OCI-M2 (cell line): ENCODE data around the gene FAM43A.

Experiments used
- DNase-seq: peaks from one replicate; lab custom pipeline; 2025; ENCODE audit not compliant: unreplicated experiment; lab: John Stamatoyannopoulos, UW

Gene FAM43A

DNA sequence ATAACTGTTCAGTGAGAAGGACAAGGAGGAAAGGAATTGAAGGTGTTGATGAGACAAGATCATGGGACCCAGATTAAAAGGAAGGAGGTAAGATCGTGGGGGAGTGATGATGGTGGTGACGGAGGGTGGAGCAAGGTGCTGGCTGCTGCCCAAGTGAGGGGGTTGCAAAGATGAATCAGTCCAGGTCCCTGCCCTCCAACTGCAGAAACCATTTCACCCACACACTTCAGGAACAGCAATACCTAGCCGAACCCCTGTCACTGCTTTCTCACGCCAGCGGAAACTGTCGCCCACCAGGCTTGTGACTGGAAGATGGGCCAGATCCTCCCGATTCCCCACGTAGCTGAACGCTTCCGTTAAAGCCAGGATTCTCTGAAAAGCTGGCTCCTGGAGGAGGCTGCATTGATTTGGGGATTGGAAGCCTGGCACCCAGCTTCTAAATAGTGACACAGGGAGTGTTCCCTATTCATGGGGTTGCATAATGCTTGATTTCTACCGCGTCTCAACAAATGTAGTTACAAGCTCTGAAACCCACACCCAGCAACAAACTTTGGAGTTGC is 10.5 kb upstream of the FAM43A start:
- DNase-seq = no peak

DNA sequence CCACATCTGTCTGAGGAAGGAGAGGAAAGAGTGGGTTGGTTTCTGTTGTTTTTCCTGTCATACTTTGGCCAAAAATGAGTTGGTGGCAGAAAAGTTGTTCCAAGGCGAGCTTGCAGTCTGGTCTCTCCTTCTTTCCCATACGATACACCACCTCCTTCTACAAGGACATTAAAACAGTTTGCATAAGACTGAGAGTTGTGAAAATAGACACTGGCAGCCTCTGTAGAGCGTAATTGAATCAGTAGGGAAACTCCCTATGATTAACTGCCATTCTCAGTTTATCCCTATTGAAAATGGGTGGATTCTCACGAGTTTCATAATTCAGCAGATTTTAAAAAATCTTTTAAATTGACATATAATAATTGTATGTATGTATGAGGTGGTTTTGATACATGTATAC is 10.0 kb upstream of the FAM43A start:
- DNase-seq = no peak

DNA sequence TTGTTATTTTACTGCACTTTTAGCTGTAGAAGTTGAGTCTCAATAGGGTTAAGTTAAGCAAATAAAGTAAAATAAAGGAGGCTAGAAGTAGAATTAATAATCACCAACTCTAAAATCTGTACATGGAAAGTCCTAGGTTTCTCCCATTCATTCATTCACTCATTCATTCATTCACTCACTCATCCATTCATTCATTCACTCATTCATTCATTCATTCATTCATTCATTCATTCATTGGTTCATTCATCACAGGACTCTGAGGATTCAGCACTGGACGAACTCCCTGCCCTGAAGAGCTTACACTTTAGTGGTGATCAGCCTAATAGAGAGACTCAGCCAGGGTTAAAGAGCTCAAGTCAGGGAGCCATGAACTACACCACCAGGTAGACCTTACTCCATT is 9.2 kb upstream of the FAM43A start:
- DNase-seq = no peak

DNA sequence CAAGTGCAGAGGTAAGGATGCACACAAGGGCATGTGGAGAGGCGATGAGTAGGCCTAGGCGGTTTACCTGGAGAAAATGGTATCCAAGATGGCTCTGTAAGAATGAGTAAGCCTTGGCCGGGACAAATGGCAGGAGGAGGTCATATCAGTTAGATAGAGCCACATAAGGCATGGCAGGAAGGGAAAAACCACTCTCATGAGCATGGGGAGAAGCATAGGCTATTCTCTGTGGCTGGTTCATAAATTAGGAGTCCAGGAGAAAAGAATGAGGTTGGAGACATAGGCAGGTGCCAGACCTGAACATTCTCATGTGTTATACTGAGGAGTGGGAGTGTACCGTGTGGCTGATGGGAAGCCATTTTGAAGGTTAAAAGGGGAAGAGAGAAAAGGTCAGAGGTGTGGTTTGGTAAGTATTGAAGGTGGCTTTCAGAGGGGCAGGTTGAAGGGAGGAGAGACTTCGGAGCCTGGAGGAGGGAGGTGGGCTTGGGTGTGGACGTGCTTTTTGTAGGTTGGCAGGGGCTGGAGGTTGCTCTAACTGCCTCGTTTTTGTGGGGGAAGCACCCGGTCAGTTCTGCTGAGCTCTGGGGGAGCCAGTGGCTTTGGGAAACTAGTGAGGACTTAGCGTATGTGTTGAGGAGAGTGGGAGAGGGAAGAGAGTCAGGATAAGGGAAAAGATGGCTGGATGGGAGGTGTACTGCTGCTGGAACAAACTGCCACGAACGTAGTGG is 4.6 kb upstream of the FAM43A start:
- no peak for DNase-seq

DNA sequence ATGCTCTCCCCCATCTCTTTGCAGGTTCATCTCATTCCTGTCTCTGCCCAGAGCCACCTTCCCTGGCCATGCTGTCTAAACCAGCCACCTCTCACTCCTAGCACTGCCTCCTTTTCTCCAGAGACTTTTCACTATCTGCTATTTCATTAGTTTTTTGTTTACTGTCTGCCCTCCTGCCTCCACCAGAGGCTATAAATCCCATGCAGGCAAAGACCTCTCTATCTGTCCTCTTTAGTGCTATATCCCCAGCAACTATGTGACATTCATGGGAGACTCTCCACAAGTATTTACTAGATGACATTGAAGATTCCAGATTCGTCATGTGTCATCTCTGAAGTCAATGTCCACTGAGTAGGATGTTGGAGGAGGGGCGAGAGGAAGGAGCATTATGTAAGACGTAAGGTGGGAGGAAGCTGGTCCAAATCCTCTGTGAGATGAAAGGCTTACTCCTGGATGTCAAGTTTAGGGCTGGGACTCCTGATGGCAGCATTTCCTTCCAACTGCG is 3.4 kb upstream of the FAM43A start:
- DNase-seq = no peak

DNA sequence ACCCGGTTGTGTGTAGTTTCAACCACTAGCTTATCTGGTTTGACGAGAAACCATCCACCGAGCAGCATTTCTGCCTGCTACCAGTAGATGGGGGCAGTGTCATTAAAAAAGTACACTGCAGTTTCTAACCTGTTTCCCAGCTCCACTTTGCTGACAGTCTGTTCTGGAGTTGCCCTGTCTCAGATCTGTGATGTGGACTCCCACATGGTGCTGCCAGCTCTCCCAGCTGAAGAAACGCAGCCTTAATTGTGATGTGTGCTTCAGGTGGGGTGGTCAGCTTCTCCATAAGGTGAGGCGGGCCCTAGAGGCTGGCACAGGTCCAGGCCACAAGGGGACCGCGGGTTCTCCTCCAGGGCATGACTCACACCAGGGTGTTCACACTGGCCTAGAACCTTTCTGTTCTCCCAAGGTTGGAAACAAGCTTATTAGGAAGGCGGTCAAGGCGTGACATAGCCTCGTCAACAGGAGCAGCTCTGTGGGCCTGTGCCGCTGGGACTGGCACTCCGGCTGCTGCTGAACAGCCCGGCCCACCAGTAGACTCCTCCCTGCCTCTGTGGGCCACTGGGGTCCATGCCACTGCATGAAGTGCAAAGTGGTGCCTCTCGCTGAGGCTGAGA is 2.9 kb upstream of the FAM43A start:
- DNase-seq = peak; percentile 25

DNA sequence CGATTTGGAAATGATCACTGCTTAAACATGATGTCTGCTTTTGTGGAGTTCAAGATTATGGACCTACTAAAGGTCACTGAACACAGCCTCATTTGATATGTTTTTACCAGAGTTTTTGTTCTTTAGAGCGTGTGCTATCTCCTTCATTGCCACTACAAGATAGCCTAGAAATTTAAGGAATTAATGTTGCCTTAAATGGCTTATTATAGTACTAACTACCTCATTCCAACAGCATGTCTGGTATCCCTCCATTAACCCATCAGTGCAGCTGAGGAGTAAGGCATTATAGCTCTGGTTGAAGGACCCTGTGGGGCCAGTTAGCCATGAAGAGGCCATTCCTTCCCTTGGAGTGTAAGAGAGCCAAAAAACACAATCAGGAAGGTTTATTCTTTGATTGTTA is 2.3 kb upstream of the FAM43A start:
- DNase-seq = no peak

DNA sequence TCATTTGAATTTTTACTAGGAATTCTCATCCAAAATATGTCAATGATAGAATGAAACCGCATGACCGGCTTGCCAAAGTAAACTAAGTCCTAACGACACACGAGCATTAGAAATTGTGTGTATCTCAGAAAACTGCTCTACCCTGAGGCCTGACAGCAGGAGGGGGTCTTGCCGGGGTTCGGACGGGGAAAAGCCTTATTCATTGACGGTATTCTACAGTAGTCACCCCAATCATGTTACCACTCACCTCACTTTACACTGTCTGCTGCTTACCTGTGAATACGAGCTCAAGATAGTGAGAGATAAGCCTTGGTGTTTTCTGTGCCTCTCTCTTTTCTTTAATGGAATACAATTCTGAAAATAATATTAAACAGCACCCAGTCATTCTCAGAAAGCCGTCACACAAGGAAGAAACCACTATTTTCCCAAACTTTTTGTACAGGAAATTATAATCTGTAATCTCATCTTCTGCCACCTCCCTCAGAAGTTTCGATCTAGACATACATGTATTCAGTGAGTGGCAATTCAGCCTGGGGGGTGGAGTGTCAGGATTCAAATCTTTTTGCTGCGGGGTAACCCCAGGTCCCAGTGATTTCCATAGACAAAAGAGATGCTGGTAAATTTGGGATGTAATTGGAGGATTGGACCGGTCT is 492 bp upstream of the FAM43A start:
- no peak for DNase-seq

DNA sequence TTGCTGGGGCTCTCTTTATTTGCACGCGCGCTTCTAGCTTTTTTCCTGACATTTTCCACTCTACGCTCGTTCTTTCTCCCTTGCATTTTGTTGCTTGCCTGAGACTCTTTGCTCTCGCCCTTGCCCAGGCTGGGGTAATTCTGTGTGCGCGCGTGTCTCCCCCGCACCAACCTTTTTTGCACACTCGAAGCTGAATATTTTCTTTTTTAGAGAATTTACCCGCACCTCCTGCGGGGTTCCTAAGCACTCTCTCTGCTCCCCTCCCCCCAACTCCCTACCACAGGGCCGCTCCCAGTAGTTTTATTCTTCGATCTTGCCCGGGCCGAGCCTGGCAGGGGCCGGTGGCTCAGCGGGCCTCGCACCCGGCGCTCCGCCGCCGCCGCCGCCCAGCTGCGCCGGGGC is 732 bp downstream of the FAM43A start:
- DNase-seq = no peak

DNA sequence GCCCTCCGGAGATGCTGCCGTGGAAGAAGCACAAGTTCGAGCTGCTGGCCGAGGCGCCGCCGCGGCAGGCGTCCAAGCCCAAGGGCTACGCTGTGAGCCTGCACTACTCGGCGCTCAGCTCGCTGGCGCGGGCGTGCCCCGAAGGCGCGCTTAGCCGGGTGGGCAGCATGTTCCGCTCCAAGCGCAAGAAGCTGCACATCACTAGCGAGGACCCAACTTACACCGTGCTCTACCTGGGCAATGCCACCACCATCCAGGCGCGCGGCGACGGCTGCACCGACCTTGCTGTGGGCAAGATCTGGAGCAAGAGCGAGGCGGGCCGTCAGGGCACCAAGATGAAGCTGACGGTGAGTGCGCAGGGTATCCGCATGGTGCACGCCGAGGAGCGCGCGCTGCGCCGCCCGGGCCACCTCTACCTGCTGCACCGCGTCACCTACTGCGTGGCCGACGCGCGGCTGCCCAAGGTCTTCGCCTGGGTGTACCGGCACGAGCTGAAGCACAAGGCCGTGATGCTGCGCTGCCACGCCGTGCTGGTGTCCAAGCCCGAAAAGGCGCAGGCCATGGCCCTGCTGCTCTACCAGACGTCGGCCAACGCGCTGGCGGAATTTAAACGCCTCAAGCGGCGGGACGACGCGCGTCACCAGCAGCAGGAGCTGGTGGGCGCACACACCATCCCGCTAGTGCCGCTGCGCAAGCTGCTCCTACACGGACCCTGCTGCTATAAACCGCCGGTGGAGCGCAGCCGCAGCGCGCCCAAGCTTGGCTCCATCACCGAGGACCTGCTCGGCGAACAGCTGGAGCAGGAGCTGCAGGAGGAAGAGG is 1.3 kb downstream of the FAM43A start:
- no peak for DNase-seq

DNA sequence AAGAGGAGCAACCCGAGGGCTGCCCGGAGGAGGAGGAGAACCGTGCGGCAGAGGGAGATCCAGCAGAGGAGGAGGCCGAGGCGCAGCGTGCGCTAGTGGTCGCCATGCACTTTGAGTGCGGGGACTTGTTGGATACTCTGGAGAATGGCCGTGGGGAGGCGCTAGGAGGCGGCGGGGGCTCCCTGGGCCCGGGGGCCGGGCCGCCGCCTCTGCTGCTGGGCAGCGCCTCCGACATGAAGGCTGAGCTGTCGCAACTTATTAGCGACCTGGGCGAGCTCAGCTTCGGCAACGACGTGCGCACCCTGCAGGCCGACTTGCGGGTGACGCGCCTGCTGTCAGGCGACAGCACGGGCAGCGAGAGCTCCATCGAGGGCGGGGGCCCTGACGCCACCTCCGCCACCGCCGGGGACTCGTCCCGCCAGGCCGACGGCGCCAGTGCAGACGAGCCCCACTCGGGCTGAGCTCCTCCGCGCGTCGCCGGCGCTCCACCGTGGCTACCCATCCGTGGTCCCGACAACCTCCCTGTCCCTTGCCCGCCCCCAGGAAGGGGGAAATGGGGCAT is 2.0 kb downstream of the FAM43A start:
- DNase-seq = no peak

DNA sequence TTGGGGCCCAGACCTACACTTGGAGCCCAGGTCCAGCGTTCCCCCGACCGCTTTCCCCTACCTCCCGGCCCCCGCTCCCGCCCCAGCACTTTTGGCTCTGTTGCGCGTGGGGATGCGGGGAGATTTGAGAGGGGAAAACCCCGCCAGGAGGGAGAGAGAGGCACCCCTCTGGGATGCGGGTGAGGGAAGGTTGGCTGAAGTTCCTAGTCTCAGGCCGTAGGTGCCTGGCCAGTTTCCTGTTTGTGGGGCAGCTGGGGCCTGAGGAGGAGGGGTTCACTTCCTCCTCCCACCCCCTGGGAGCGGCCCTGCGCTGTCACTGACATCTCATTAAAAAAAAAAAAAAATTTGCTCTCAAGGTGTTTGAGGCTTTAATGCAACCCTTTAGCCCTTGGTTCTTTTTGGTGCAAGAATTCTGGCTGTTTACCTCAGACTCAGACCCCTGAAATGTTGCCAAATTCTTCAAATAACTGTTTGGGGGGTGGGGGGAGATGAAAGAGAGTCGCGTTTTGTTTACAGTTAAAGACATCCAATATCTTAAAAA is 2.6 kb downstream of the FAM43A start:
- DNase-seq = no peak

DNA sequence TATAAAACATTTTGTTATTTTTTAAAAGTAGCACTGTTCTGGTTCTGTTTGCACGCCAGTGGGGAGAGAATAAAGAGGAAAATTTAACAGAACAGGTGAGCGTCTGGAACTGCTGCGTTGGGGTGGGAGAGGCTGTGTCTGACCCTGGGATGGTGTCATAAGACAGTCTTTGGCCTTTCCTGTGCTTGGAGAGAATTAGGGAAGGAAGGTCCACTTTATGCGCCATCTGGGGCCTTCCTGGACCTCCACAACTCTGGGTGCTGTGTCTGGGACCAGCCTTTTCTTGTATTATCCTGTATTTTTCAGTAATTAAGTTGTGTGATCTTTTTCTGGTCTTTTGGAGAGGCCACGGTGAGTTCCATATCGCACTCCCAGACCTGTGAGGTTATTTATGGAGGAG is 3.3 kb downstream of the FAM43A start:
- DNase-seq = no peak

DNA sequence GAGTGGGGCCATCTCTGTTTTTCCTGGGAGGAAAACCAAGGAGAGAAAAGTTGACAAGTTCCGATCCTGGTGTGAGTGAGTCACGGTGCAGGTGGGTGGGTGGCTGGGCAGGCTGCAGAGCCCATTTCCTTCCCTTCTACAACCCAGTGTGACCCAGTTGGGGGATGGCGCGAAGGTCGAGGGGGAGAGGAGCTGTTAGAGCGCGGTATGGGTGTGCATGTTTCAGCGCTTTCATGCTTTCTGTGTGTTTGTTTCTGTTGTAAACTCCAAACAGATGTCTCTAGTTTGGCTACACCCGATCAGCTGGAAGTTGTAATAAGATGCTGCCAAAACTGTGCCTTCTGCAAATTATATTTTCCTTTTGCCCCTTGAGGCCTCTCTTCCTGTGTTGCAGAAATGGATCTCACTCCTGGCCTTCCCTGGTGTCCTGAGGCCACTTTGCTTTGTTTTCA is 3.8 kb downstream of the FAM43A start:
- no peak for DNase-seq

DNA sequence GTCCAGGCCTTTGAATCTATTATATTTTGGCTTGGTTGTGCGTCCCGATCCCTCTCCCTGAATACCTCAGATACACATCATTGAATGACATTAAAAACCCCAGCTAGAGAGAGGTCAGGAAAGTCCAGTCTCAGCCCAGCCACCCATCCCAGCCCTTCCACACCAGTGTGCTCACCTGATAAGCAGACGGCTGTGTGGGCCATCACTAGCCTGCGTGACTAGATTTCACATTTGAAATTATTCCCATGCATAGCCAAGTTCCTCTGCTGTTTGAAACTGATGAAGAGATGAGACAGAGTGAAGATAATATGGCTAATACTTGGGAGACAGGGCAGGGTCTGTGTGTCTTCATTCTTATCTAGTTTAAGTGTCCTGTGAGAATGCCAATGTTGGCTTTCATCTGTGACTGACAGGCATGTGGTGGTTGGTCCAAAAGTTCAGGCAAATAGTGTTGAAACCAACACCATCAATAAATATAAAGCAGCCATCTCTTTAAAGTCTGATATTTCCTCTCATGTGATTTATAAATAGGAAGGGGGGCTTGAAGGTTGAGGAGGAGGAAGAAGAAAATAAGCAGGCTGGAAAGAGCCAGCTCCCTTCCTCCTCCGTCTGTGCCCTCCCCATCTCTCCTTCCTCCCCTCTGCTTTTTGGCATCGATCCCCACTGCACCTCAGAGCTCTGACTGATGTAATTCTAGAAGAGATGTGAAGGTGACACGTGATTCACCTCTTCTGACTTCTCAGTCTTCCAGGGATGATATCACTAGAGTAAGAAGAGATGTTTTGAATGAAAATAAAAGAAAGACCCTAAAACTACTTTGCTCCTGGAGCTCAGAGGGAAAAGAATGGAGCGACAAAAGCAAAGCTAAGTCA is 5.1 kb downstream of the FAM43A start:
- no peak for DNase-seq

DNA sequence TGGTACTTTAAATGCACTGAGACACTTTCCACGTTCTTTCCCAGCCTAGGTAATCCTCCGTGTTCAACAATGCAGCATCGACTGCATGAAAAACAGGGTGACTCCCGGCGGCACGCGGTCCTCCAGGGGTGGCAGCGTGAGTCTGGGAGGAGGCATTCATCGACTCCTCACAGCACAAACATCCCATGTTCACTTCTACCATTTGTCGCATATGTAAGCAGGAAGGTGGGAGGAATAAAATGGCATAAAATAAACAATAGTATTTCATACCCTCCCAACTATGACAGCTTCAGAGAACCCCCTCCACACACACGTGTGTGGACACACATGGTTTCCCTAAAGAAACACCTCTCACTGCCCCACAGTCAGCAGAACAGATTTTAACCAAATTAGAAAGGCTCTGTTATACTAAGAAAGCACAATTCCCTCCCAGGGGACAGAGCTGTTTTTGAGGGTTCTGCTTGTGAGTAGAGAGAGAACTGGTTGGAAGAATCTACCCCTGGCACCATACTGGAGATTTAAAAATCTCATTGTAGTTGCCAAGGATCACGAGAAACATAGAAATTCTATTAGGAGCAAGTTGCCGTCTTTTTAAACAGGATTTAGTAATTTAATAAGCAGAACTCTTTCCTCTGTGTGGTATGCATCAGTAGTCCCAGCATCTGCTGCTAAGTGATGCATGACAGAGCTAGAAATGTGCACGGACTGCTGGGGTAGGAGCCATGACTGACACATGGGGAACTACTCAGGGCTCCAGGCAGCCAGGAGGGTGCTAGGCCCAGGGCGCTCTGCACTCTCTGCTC is 6.0 kb downstream of the FAM43A start:
- no peak for DNase-seq

DNA sequence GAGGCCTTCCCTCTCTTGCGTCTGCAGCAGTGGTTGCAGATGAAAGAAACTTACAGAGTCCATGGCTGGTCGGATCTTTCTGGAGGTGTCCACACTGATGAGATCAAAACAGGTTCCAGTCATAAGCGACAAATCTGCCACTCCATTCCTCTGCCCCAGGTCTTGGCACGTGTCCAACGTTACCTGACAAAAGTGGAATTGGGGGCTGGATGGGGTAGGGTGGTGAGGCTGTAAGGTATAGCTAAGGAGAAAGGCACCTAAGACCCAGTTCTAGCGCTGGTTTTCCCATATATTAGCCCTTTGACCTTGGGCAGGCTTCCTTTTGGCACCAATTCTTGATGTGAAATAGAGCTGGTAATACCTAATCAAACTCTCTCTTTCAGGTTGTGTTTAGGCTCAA is 11.0 kb downstream of the FAM43A start:
- DNase-seq = no peak

DNA sequence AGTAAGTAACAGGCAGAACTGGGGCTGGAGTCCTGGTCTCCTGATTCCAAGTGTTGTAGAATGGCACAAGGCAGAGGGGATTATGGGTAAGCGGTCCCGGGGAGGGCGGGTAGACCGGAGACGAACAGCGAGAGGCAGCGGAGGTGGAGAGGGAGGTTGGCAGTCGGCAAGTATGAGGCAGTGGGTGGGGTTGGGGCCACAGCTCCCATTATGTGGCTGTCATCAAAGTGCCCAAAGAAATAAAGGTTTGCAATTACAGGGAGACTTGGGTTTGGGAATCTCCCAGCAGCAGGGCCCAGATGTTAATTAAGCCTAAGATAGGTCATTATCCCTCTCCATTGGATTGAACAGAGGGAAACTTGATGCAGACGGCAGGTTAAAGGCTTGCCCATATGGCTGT is 16.9 kb downstream of the FAM43A start:
- no peak for DNase-seq

DNA sequence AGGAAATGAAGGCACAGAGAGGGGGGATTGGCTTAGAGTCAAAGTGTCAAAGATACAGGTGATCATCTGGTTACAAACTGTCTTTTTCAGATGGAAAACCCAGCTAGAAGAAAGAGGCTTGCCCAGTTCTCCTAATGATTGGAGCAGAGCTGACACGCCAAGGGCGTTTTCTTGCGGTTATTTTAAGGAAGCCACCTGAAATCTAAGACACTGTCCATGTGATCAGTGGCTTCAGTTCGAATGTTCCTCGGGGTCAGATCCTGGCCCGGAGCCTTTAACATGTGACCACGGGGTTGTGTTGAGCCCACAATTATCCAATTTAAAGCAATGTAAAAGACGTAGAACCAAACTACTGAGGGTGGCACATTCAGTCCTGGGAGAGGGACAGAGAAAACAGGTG is 19.5 kb downstream of the FAM43A start:
- DNase-seq = no peak
